IPS-NIHi7 (cell line): ENCODE results near the gene RBM19.
A peak's percentile ranks its signal among the peaks of the same experiment; 100 is the strongest.

Experiments used
- DNase-seq: peaks from one replicate; pipeline ENCODE4 v3.0.0; 2012; ENCODE audit warnings: mixed read lengths; ENCODE audit errors: extremely low spot score

Gene RBM19

GRCh38 chr12:113955109-113955970 is 10.8 kb downstream of the RBM19 start:
- DNase-seq: peak; percentile 70

- no peak for DNase-seq
Measured at GRCh38 chr12:113954547-113954946, 11.6 kb downstream of the RBM19 start.

- no peak for DNase-seq
Measured at GRCh38 chr12:113950873-113951272, 15.3 kb downstream of the RBM19 start.

- DNase-seq: no peak
Measured at GRCh38 chr12:113949321-113950305, 16.5 kb downstream of the RBM19 start.

- DNase-seq: no peak
Measured at GRCh38 chr12:113948151-113948914, 17.8 kb downstream of the RBM19 start.

GRCh38 chr12:113946175-113946574 is 19.9 kb downstream of the RBM19 start:
- no peak for DNase-seq

- no peak for DNase-seq
Measured at GRCh38 chr12:113945174-113946173, 20.7 kb downstream of the RBM19 start.

GRCh38 chr12:113942209-113942608 is 23.9 kb downstream of the RBM19 start:
- DNase-seq: no peak

- DNase-seq: no peak
Measured at GRCh38 chr12:113941208-113941486, 25.0 kb downstream of the RBM19 start.

GRCh38 chr12:113940357-113941207 is 25.5 kb downstream of the RBM19 start:
- DNase-seq: peak; percentile 58

GRCh38 chr12:113939867-113940266 is 26.3 kb downstream of the RBM19 start:
- no peak for DNase-seq

GRCh38 chr12:113938471-113938870 is 27.7 kb downstream of the RBM19 start:
- DNase-seq: no peak

GRCh38 chr12:113936460-113936859 is 29.7 kb downstream of the RBM19 start:
- DNase-seq: no peak

GRCh38 chr12:113935459-113935858 is 30.7 kb downstream of the RBM19 start:
- DNase-seq: no peak

- no peak for DNase-seq
Measured at GRCh38 chr12:113934946-113935345, 31.2 kb downstream of the RBM19 start.

GRCh38 chr12:113934060-113934814 is 31.9 kb downstream of the RBM19 start:
- no peak for DNase-seq

- DNase-seq: peak; percentile 61
Measured at GRCh38 chr12:113933201-113933786, 32.8 kb downstream of the RBM19 start.

GRCh38 chr12:113932381-113933196 is 33.5 kb downstream of the RBM19 start:
- peak; percentile 28 for DNase-seq
